Endometrium (tissue), 2 donors: ENCODE results near the gene NUDT7.

Experiments used
- FAIRE-seq: peaks from 2 replicates; lab custom pipeline; 2012; peaks lifted over from hg19 to GRCh38; lab: Jason Lieb, UNC
- donor health status: control.
- donor health status: control.

Gene NUDT7

GRCh38 chr16:77724174-77724573 is 1.9 kb downstream of the NUDT7 start:
- FAIRE-seq = no peak

- FAIRE-seq = no peak
Observed at GRCh38 chr16:77729951-77730350, 7.6 kb downstream of the NUDT7 start.

- FAIRE-seq = no peak
Observed at GRCh38 chr16:77732241-77732946, 10.1 kb downstream of the NUDT7 start.

- FAIRE-seq = no peak
Observed at GRCh38 chr16:77736879-77737278, 14.6 kb downstream of the NUDT7 start.

GRCh38 chr16:77738706-77739558 is 16.6 kb downstream of the NUDT7 start:
- FAIRE-seq = no peak

GRCh38 chr16:77739559-77739892 is 17.2 kb downstream of the NUDT7 start:
- FAIRE-seq = no peak

- FAIRE-seq = no peak
Observed at GRCh38 chr16:77744141-77744540, 21.8 kb downstream of the NUDT7 start.

GRCh38 chr16:77745972-77746371 is 23.7 kb downstream of the NUDT7 start:
- no peak for FAIRE-seq

GRCh38 chr16:77748421-77749005 is 26.2 kb downstream of the NUDT7 start:
- FAIRE-seq = no peak

- FAIRE-seq = no peak
Observed at GRCh38 chr16:77749415-77749814, 27.1 kb downstream of the NUDT7 start.

GRCh38 chr16:77758046-77758445 is 35.7 kb downstream of the NUDT7 start:
- FAIRE-seq = no peak

GRCh38 chr16:77758508-77758907 is 36.2 kb downstream of the NUDT7 start:
- FAIRE-seq = no peak

- FAIRE-seq = no peak
Observed at GRCh38 chr16:77759201-77759600, 36.9 kb downstream of the NUDT7 start.

GRCh38 chr16:77759821-77760220 is 37.5 kb downstream of the NUDT7 start:
- no peak for FAIRE-seq

- FAIRE-seq = no peak
Observed at GRCh38 chr16:77760800-77761199, 38.5 kb downstream of the NUDT7 start.

GRCh38 chr16:77761204-77761603 is 38.9 kb downstream of the NUDT7 start:
- FAIRE-seq = no peak

GRCh38 chr16:77762262-77762661 is 39.9 kb downstream of the NUDT7 start:
- FAIRE-seq = no peak

GRCh38 chr16:77763994-77764393 is 41.7 kb downstream of the NUDT7 start:
- no peak for FAIRE-seq

- FAIRE-seq = no peak
Observed at GRCh38 chr16:77767211-77767610, 44.9 kb downstream of the NUDT7 start.

- FAIRE-seq = no peak
Observed at GRCh38 chr16:77767826-77768225, 45.5 kb downstream of the NUDT7 start.

- FAIRE-seq = no peak
Observed at GRCh38 chr16:77775911-77776909, 53.9 kb downstream of the NUDT7 start.

- FAIRE-seq = no peak
Observed at GRCh38 chr16:77777745-77778144, 55.4 kb downstream of the NUDT7 start.
